Stimulated activated CD8-positive, alpha-beta memory T cell treated with anti-CD3 and anti-CD28 coated beads, Interleukin-12 subunit alpha, Interleukin-12 subunit beta, amount 100 ng/mL, for 1 hour (primary cell): ENCODE measurements around the gene RAB1B.
"Not testable (repeated sequence)": the region's sequence is repeated elsewhere in the genome, so short reads cannot be mapped to it uniquely, and the experiment has no call there.

Experiments
- DNase-seq: peaks from one replicate; pipeline ENCODE4 v3.0.0-alpha.2; 2020; ENCODE audit warnings: low read depth

The RAB1B gene

GRCh38 chr11:66239998-66240780 lies 28.2 kb upstream of the RAB1B start:
- DNase-seq: no peak

DNA sequence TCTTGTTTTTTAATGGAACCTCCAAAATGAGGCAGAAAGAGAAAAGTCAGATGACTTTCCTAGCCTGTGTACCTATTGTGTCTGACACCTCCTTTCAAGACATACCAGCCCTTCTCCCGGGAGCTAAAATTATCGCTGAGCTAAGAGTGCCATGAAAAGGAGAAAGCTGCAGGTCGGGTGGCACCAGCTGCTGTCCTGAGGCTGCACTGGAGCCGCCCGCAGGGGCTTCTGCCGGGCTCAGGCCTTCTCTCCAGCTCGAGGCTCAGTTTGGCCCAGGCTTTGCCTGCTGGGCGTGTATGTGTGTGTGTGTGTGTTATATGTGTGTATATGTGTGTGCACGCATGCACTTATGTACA lies 27.7 kb upstream of the RAB1B start:
- no peak for DNase-seq

DNA sequence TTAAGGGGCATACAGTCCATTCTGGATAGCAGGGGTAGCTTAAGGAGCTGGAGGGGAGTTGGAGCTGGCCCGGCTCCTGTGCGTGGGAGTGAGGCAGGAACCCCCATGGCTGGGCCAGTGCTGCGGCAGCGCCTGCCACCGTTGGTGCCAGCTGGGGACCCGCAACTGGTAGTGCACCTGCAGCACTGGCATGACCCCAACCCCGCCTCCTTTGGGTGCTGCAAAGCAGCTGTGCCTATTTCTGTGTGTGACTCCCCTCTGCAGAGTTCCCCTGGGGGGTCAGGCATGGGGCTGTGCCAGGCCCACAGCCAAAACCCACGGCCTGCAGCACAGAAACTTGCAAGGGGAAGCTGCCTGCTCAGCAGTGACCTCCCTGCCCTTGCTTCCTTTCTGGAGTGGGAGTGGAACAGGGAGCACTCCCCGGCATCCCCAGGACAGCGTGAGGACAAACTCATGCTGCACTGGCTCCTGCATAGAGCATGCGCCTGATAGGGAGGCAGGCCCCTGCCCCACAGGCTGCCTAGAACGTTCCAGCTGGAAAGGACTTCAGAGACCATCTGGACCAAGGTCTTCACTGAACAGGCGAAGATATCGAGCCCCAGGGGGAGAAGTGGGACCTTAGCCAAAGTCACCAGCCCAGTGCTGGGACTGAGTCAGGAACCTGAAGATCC lies 26.2 kb upstream of the RAB1B start:
- no peak for DNase-seq

DNA sequence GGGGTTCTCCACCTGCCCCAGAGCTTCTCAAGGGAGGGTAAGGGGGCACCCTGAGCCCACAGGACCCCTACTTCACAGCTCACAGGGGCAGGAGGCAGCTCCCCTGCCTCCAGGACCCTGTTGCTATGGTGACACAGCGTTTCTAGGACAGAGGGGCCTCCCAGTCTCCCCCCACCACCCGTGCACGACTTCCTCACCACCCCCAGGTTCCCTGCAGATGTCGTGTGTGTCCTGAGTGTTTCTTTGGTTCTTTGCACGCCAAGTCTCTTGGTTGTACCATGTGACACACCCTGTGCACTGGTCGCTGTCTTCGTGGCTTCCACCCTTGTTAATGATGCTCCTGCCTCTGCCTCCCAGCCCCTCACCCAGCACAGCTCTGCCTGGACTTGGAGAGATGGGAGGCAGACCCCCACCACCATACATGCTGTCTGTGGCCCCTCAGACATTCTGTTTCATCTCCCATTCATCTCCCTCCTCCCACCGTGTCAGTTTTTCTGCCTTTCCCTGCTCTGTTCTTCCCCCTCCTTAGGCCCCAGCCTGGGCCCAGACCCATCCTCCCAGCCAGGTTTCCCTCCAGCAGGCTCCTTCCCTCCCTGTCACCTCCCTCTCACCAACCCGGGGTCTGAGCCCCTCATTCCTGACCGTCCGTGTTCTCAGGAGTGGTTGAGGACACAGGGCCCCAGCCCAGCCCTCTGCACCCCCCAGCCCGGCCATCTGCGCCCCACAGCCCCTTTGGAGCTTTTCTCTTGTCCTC lies 24.5 kb upstream of the RAB1B start:
- no peak for DNase-seq

- no peak for DNase-seq
Observed at GRCh38 chr11:66247295-66247694, 21.1 kb upstream of the RAB1B start.

- DNase-seq: no peak
Observed at GRCh38 chr11:66247801-66248200, 20.6 kb upstream of the RAB1B start.

GRCh38 chr11:66248903-66249302 lies 19.5 kb upstream of the RAB1B start:
- DNase-seq: no peak

GRCh38 chr11:66251809-66252208 lies 16.6 kb upstream of the RAB1B start:
- DNase-seq: no peak

DNA sequence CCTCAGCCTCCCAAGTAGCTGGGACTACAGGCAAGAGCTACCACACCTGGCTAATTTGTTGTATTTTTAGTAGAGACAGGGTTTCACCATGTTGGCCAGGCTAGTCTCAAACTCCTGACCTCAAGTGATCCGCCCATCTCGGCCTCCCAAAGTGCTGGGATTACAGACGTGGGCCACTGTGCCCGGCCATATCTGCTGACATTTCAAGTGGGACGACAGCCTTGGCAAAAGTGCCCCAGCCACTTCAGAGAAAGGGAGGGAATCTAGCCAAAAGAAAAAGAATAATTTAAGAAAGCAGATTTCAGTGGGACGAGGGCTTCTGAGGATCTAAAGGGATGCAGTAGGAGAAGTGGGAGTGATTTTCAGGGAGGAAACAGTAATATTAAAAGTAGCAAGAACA lies 15.4 kb upstream of the RAB1B start:
- DNase-seq: not testable (repeated sequence)

DNA sequence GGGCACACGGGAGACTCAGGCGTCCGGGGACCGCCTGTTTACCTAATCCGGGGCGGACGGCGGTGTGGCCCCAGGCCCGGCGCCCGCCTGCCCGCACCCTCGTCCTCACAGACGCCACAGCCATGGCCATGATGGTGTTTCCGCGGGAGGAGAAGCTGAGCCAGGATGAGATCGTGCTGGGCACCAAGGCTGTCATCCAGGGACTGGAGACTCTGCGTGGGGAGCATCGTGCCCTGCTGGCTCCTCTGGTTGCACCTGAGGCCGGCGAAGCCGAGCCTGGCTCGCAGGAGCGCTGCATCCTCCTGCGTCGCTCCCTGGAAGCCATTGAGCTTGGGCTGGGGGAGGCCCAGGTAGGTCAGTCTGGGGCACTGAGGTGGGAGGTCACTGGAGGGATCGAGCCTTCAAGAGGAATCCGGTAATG lies 10.0 kb upstream of the RAB1B start:
- no peak for DNase-seq

- DNase-seq: no peak
Observed at GRCh38 chr11:66259225-66259624, 9.2 kb upstream of the RAB1B start.

DNA sequence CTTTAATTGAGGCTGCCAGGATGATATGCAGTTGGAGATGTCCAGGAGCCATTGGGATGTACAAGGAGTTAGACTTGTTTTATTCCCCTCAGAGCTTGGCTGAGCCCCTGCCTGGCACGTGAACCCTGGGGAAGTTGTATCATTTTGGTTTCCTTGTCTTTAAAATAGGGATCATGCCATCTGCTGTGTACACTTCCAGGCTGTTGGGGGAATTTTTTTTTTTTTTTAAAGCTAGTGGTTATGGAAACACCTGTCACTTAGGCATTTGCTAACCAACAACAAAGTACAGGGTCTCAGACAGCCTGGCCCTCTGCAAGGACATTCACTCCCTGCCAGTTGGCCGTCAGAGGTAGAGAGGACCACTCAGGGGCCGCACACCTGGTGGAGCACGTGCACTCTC lies 8.5 kb upstream of the RAB1B start:
- DNase-seq: no peak

- no peak for DNase-seq
Observed at GRCh38 chr11:66261578-66261977, 6.9 kb upstream of the RAB1B start.

DNA sequence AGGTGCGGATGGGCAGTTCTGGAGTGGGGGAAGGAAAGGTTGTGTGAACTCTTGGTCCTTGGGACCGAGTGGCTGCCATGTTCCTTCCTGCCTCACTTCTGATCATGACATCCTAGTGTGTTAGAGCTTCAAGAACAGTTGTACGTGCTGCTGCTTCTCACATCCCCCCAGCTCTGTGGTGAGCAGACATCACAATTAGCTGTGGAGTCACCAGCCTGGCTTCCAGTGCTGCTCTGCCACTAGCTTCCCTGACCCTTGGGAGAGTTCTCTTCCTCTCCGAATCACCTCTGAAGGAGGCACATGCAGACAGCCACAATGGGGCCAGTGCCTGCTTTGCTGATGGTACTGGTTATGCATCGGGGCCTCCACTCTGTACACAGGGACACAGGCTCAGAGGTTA lies 6.2 kb upstream of the RAB1B start:
- DNase-seq: no peak

DNA sequence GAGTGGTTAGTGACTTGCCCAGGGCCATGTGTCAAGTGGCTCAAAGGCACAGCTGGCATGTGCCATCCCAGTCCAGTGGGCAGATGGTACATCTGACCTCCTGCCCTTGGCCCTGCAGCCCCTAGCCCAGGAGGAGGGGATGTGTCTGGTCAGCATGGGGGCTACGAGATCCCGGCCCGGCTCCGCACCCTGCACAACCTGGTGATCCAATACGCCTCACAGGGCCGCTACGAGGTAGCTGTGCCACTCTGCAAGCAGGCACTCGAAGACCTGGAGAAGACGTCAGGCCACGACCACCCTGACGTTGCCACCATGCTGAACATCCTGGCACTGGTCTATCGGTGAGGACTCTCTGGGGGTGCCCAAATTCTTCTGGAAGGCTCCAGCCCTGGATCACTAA lies 5.7 kb upstream of the RAB1B start:
- DNase-seq: no peak

DNA sequence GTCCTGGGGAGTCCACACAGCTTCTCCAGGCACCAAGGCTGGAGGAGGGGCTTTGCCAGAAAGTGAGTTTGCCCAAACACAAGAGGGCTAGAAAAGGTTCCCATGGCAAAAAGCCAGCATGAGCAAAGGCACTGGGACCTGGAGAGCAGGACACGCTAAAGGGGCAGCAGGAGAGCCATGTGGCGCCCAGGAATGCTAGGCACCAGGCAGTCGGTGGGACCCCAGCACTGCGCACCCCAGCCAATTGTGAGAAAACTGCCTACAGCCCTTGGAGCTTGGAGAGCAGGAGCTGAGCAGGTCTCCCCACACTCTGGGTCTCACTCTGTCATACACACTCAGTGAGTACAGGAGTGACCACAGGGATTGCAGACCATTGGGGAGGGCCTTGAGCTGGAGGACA lies 5.2 kb upstream of the RAB1B start:
- no peak for DNase-seq

DNA sequence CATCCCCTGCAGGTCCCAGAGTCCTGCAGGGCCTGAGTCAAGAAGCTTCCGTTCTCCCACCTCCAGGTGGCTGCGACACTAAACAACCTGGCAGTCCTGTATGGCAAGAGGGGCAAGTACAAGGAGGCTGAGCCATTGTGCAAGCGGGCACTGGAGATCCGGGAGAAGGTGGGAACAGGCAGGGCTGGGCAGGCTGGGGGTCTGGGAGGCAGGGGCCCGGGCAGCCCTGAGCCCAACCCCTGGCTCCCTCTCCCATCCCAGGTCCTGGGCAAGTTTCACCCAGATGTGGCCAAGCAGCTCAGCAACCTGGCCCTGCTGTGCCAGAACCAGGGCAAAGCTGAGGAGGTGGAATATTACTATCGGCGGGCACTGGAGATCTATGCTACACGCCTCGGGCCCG lies 4.7 kb upstream of the RAB1B start:
- DNase-seq: no peak

- DNase-seq: no peak
Observed at GRCh38 chr11:66264383-66264782, 4.1 kb upstream of the RAB1B start.

- DNase-seq: no peak
Observed at GRCh38 chr11:66264914-66265313, 3.5 kb upstream of the RAB1B start.

DNA sequence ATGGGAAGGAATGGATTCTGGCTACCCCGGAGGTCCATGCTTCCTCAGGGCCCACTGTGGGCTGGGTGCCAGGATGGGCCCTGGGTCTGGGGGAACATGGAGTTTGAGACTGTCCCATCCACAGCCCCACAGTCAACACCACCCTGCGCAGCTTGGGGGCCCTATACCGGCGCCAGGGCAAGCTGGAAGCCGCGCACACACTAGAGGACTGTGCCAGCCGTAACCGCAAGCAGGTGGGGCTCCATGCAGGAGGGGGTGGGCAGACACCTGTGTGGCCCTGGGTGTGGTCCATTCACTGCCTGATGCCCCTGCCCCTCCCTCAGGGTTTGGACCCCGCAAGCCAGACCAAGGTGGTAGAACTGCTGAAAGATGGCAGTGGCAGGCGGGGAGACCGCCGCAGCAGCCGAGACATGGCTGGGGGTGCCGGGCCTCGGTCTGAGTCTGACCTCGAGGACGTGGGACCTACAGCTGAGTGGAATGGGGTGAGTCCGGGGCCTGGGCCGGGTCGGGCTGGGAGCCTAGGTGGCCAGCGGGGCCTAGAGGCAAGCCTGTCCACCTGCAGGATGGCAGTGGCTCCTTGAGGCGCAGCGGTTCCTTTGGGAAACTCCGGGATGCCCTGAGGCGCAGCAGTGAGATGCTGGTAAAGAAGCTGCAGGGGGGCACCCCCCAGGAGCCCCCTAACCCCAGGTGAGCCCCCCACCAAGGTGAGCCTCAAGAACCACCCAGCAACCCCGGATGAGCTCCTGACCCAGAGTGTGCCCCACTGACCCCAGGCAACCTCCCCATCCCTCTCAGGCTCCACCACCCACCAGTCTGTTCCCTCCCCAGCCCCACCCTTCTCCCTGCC lies 2.7 kb upstream of the RAB1B start:
- no peak for DNase-seq

- DNase-seq: no peak
Observed at GRCh38 chr11:66266378-66267038, 1.9 kb upstream of the RAB1B start.

- no peak for DNase-seq
Observed at GRCh38 chr11:66267039-66267378, 1.4 kb upstream of the RAB1B start.
